ENCODE results near the gene CAPS2. TPM values are rescaled to one million over a fixed set of nuclear protein-coding genes. Genes with fewer than 3 reads are reported as not detected.

The CAPS2 gene
- total and polyA plus RNA-seq, 9 of the 15 experiments (the other 6 are each of a cell fraction or from before 2014, with no cell fraction given) = 0.10 to 0.82 (median 0.47) TPM; not detected in 1

DNA sequence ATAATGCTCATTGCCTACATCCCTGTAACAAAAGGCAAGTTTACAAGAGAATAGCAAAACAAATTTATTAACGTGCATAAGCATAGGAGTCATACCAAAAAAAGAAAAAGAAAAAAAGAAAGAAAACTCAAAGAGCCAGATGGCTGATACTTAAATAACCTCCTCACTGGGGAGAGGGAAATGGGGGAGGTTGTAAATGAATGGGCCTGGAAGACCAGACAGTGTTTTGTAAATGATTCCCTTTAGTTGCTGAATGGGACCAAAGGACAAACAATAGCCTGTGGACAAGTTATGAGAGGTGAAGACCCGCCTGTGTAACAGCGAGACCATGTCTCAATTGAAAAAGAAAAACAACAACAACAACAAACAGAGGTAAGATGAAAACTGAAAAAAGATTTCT, 35.3 kb downstream of the CAPS2 start:
- no peak for DNase-seq (ENCODE audit: extremely low read depth in 1 of 4, low spot score in 3 of 4)
- Histone ChIP-seq H3K4me1 (replicated peaks in 1 of 2; ENCODE audit: control insufficient read depth in 2 of 2, insufficient read depth in 2 of 2, low read length in 2 of 2) (no peaks in the 10 kb centered on the region), H3K27ac (ENCODE audit: extremely low read depth, low read depth, low read length) (no peak overlapping the region), H3K79me2 (ENCODE audit: control insufficient read depth, insufficient read depth, low read length) (no peaks in the 10 kb centered on the region), H3K4me3 (no peak overlapping the region), H4K20me1 (replicated peaks; ENCODE audit: control insufficient read depth, insufficient read depth, low read length) (no peaks in the 10 kb centered on the region), H2AFZ (ENCODE audit: low read depth, low read length) (no peak overlapping the region), H3K36me3 (ENCODE audit: control insufficient read depth, insufficient read depth, low read length) (no peaks in the 10 kb centered on the region), H3K9ac (ENCODE audit: insufficient read depth in 1 of 2, low read depth in 2 of 2, low read length in 2 of 2) (no peak overlapping the region), H3K9me3 (replicated peaks; ENCODE audit: control insufficient read depth, insufficient read depth, low read depth, low read length) (no peaks in the 10 kb centered on the region), H3K9me1 (ENCODE audit: control insufficient read depth, insufficient read depth, low read length) (no peaks in the 10 kb centered on the region), H3K27me3 (ENCODE audit: control insufficient read depth in 2 of 2, insufficient read depth in 2 of 2, low read length in 2 of 2) (no peaks in the 10 kb centered on the region), H3K4me2 (ENCODE audit: insufficient read depth, low read length) (no peak overlapping the region)
- in situ Hi-C loops (cut with MboI) (no loop called here), intact Hi-C loops (cut with micrococcal nuclease) (no loop called here)
- ChIA-PET POLR2A (no interaction called here), CTCF (ENCODE audit: low intra/inter-chr PET ratio) (no interaction called here)
- no TSS peak for BruUV-seq (replicated peaks)
- no peak for FAIRE-seq
- TF ChIP-seq EP400 (IDR thresholded peaks at IDR 0.05) (no peak), RBBP5 (IDR thresholded peaks at IDR 0.05; ENCODE audit: borderline replicate concordance, insufficient read depth, low read length, poor library complexity, severe bottlenecking) (no peak), ZNF79 (CRISPR knock-in tag; IDR thresholded peaks at IDR 0.05; ENCODE audit: low read depth) (no peak), POLR3A (IDR thresholded peaks at IDR 0.05; ENCODE audit: borderline replicate concordance, extremely low read depth, insufficient read depth, insufficient read length) (no peak), ZNF124 (CRISPR knock-in tag; IDR thresholded peaks at IDR 0.05) (no peak)
- TF ChIP-seq, protein P1, sequence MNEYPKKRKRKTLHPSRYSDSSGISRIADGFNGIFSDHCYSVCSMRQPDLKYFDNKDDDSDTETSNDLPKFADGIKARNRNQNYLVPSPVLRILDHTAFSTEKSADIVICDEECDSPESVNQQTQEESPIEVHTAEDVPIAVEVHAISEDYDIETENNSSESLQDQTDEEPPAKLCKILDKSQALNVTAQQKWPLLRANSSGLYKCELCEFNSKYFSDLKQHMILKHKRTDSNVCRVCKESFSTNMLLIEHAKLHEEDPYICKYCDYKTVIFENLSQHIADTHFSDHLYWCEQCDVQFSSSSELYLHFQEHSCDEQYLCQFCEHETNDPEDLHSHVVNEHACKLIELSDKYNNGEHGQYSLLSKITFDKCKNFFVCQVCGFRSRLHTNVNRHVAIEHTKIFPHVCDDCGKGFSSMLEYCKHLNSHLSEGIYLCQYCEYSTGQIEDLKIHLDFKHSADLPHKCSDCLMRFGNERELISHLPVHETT (CRISPR knock-in tag; conservative IDR thresholded peaks at IDR 0.05 in 1 of 2, IDR thresholded peaks at IDR 0.05 in 1 of 2) = no peak
- WGBS (ENCODE audit: insufficient coverage, low coverage, missing lambda C conversion rate) = 0% methylated on average over 3 of the region's 3 CpGs
- ATAC-seq = no peak
